GM19455 (cell line): Measurements from ENCODE around the gene PICK1.

Experiments
- ATAC-seq: cut with Tn5 transposase; IDR thresholded peaks from one replicate; pipeline ENCODE4 v1.9.1; 2021; ENCODE audit not compliant: unreplicated experiment

The PICK1 gene

DNA sequence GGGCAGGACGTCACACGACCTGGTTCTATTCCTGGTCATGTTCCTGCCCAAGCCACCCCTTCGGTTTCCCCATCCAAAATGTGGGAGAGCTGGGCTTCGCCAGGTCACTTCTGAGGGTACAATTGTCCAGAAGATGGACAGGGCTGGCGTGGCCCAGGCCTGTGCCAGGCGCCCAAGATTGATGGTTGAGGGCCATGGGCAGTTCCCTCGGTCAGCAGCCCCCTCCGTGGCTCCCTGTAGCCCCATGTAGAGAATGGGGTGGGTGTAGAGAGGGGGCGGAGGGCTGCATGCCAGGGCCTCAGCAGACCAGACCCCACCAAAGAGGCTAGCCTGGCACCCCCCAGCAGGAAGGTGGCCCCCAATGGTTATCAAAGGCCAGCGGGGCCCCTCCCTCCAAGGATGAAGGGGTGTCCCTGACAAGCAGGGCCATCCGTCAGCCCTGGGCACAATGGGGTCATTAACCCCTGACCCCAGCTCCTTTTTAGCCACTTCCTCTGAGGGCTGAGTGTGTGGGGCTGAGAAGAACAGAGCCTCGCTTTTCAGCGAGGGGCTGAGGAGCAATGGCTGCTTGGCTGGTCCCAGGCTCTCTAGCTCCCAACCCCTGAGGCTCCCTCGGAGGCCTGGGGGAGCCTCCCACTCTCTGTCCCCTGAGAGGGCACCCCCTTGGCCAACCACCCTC is 11.0 kb upstream of the PICK1 start:
- ATAC-seq = no peak

GRCh38 chr22:38049812-38050619 is 7.2 kb upstream of the PICK1 start:
- no peak for ATAC-seq

DNA sequence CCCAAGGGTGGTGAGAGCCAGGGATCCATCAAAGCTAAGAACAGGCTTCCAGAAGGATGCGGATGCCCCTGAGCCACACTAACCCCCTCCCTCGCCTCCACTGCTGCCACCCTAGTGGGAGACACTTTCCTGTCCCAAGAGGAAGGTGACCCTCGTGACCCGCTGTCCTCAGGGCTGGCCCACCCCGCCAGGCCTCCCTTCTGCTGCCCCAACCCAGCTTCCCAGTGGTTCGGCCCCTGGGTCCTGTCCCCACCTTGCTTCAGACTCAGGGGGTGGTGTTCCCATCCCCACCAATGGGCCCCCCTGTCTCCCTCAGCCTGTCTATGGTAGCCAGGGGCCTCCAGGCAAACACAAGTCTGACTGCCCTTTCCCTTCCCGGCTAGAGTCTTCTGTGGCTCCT is 6.5 kb upstream of the PICK1 start:
- no peak for ATAC-seq

GRCh38 chr22:38051261-38051660 is 5.9 kb upstream of the PICK1 start:
- ATAC-seq = no peak

DNA sequence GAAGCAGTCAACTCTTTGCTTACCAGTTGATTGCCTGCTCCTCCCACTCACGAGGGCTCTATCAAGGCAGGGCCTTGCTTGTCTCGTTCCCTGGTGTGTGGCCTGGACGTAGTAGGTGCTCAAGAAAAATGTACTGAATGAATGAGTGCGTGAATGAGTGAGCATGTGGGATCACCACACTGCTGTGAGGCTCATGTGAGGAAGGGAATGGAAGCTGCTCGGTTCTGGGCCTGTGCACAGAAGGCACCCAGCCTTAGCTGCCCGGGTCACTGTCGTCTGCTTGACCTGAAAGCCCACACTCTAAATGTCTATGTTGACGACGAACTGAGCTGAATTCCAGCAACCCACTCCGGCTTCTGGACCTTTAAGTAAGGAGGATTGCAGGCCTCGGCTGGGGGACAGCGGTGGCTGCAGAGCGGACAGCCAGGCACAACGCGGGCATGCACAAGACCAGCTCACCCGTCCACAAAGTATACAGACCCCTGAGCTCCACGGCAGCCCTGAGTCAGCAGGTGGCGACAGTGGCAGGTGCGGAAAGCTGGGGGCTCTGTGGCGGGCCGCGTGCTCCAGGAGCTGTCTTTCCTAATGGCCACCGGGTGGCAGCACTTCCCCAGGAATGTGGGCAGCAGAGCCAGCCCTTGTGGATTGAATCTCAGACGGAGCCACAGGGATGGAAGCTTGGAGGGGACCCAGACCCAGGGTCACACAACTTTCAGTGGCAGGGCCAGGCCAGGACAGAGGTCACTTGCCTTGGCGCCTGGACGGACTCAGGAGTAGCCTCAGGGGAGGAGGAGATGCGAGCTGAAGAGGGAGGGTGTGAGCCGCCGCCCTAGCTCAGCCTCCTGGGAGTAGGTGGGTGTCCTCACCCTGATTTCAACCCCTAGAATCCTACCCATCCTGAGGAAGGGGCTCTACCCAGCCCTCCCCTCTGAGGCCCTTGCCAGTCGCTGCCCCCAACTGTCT is 5.0 kb upstream of the PICK1 start:
- ATAC-seq = no peak

DNA sequence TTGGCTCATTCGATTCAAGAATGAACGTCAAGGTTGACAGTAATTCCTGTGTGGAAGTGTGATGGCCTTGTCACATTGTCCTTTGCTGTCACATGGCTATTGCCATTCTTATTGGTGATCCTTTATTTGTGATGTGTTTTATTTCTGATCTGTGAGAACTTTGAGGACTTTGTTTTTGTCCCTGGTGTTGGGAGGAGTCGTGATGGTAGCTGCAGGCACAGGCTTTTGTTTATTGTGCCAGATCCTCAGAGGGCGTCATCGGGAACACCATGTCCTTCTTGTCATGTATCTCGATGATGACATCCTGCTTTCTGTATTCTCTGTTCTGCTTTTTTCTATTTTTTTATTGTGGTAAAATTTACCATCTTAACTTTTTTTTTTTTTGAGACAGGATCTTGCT is 5.6 kb downstream of the PICK1 start:
- no peak for ATAC-seq

DNA sequence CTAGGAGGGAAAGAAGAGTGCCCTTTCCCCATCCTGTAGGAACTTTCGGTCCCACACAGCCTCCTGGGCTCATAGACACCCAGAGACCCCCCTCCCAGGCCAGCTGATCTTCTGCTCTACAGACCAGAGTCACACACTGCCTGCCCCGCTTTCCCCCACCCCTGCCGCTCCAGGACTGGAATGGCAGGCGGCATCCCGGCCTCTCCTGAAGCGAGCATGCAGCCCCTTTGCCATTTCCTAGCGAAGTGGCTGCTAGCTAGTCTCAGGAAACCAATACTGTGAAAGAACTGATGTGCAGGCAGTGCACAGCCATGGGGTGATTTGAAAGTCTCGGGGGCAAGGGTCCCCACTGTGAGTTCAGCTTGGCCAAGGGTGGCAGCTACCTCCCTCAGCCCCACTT is 8.3 kb downstream of the PICK1 start:
- ATAC-seq = no peak

DNA sequence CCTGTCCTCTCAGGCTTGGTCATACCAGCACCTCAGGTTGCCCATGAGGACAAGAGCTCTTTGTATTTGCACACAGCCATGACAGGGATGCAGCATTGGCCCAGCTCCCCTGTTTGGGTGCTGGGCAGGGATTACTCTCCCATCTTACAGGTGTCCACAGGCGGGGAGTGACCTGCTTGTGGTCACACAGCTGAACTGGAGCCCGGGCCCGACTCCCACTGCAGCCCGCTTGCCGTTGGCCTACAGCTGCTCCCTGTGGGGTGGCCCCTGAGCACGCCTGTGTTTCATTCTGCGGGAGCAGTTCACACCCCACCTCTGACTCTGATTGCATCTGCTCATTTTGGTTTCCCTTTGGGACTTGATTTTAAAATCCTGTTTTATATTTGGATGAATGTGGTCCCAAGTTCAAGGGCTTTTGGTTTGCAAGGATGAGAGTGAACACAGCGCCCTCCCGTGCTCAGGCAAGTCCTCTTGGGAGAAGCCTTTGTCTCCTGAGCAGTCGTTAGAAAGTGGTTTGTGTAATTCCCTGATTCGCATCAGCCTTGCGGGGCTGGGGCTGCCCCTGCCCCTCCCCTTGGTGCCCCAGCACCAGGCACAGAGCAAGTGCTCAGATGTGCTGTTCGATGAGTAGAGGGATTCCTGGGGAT is 9.3 kb downstream of the PICK1 start:
- ATAC-seq = no peak

GRCh38 chr22:38067028-38067415 is 9.8 kb downstream of the PICK1 start:
- no peak for ATAC-seq

GRCh38 chr22:38067761-38068360 is 10.7 kb downstream of the PICK1 start:
- no peak for ATAC-seq

DNA sequence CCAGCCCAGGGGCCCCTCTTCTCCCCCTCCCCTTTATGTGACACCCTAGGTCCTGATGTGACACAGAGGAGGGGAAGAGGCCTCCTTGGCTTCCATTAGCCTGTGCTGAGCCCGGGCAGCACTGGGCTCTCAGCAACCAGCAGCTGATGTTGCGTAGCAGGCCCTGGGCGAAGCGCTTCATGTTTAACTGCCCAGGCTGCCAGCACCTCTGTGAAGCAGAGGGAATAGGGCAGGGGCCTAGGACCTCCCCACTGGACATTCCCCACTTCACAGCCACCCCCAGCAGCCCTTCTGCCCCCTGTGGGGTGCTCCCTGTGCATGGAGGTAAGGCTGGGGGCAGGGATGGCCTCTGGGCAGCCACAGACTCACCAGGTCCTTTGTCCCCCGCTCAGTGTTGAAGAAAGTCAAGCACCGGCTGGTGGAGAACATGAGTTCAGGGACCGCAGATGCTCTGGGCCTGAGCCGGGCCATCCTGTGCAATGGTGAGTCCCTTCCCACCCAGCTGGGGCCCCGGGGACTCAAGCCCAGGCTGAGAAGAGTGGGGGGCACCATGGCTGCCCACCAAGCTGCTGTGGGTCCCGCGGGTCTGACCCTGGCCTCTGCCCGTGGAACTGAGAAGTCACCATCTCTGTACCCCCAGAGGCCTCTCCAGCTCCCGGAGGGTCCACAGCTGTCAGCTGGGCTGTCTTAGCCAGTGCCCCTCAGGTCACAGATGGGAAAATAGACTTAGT is 11.6 kb downstream of the PICK1 start:
- no peak for ATAC-seq

- no peak for ATAC-seq
Observed at GRCh38 chr22:38069372-38070249, 12.4 kb downstream of the PICK1 start.

DNA sequence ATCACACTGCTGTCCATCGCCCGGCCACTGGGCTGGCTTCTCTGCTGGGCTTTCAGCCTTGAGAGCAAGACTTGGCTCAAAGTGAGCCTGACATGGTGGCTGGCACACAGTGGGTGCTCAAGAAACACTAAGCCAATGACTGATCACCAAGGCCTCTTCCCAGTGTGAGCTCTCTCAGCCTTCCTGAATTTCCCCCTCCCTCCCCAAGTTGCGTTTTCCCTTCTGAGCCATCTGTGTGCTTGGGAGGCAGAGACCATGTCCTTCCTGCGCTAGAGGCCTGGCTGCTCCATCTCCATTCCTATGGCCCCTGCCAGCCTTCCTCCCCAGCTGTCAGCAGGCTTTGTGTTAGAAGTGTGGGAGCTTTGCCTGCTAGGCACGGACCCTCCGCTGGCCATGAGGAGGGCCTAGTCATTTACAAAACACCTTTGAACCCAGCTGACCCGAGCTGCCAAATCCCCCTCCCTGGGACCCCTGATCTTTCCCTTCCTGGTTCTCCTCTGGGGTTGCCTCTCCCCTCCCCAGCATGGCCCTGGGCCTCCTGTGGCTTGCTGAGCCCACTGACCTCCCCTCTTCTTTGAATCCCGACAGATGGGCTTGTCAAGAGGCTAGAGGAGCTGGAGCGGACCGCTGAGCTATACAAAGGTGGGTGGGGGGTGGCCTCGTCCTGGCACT is 13.2 kb downstream of the PICK1 start:
- no peak for ATAC-seq

- no peak for ATAC-seq
Observed at GRCh38 chr22:38071421-38072321, 14.5 kb downstream of the PICK1 start.

- no peak for ATAC-seq
Observed at GRCh38 chr22:38072322-38073149, 15.3 kb downstream of the PICK1 start.
